HG03108 (cell line): Measurements from ENCODE around the gene DLGAP1.

ENCODE experiments used
- ATAC-seq: cut with Tn5 transposase; IDR thresholded peaks from one replicate; pipeline ENCODE4 v1.9.1; 2021; ENCODE audit warnings: moderate library complexity; ENCODE audit not compliant: unreplicated experiment

DLGAP1 gene

DNA sequence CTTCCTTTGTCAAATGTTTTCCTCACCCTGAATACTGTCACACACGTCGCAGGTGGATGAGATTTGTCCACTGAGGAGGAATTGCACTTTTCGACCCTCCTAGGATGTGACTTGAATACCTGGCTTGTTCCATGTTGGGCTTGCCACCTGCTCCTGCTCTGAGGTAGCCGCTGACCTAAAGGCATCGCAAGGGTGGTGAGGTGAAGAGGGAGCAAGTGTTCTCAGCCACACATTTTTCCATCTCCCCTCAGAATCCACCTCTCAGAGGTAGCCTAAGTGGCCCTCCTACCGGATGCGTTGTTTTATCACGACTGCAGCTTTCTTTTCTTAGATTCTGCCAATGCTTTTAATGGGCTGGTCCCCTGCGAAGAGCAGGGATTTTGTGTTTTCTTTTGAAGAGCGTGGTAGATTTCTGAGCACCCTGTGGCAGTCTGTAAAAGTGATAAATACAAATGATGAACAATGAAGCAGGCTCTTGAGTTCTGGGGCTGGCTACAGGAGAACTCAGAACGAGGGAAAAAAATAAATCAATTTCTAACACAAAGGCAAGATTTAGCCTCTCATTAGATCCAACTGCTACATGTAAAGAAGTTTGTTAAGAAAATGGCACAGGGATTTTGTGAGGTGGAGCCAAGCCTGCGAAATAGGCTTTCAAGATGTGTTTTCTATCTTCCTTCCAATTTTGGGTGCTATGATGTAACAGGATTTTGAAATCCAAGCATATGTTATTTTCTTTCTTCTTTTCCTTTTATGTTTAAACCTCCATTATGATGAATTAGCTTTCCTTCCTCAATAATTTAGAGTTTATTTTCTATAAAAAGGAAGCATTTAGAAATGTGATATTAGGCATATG, 618.4 kb downstream of the DLGAP1 start:
- ATAC-seq = no peak

DNA sequence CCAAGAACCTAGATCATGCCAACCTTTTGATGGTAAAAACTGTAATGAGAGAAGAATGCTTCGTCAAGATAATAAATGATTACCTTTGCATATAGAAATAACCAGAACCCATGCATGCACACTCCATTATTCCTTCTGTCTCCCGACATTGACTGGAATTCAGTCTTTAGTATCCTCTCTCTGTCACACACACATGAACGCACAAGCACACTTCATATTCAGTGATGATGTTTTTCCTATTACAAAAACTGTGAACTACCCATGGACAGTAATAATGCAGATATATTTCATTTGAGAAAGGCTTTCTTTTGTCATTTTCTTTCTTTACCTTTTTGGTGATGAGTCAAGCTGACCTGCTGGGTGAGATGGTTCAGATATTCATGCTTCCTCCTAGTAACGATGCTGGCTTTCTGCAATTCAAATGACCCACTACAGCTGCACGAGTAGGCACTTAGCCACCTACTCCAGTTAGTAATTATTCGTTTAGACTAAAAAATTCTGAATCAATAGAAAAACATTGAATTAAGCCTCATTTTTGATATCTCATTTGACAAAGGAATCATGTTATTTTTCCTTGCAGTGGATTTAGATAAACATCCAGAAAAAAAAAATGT, 623.0 kb downstream of the DLGAP1 start:
- ATAC-seq = no peak

DNA sequence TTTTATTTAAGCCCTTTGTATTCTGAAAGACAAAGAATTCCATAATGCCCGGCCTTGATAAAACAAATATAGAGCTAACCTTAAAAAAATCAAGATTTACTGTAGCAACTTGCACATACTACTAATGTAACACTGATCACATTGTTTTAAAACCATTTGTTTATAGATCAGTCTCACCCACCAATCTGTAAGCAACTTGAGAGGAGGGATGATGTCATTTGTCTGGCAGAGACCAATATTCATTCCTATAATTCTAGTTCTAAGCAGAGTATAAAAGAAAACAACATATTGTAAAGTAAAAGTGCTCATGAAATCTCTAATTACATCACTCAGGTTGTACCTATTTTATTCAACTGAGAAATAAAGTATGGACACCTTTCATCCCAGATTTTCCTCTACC, 624.5 kb downstream of the DLGAP1 start:
- no peak for ATAC-seq

DNA sequence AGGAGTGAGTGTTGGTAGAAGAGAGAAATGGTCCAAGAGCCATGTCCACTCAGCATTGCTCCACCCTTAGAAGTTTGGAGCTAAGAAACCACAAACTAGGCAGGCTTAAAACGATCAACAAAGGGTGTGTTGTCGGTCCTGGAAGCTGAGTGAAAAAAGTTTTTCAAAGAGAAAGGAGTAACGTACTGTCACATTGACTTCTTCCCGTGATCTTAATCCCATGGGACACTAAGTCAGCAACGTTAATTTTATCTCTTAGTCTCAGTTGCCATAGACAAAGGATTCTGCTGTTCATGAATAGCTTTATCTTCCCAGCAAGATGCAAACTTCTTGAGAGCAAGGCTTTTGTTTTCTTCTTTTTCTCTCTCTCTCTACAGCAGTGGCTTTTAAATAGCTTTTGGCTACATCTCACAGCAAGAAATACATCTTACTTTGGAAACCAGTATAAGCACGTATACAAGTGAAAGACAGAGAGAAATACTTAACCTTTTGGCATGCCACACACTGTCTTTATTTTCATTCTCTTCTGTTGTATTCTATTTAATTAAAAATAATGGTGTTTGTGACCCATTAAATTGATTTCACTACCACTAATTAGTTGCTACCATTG, 627.8 kb downstream of the DLGAP1 start:
- ATAC-seq = no peak

DNA sequence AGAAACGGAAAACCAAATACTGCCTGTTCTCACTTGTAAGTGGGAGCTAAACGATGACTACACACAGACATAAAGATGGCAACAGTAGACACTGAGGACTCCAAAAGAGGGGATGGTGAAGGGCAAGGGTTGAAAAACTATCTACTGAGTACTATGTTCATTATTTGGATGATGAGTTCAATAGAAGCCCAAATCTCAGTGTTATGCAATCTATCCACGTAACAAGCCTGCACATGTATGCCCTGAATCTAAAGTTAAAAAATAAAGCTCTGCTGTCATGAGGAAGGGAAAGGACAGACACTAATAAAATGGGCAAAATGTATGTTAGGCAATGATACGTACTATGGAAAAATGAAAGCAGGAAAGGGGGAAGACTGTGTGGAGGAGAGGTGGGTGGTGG, 629.1 kb downstream of the DLGAP1 start:
- no peak for ATAC-seq

DNA sequence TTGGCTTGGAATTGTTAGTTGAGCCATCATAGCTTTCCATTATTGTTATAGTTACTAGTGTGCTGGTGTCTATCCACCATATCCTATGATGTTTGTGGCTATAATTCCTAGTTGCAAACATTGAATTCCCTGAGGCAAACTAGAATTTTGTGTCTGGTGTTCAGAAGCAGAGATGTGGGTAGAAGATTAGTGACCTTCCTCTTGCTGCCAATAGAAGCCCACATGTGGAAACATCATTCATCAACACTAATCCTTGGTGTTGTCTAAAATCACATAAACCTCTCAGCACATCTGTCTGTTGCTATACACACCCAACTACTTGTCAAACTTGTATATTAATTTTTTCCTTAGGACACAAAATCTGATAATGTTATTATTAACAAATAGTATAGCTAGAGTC, 631.0 kb downstream of the DLGAP1 start:
- ATAC-seq = no peak

DNA sequence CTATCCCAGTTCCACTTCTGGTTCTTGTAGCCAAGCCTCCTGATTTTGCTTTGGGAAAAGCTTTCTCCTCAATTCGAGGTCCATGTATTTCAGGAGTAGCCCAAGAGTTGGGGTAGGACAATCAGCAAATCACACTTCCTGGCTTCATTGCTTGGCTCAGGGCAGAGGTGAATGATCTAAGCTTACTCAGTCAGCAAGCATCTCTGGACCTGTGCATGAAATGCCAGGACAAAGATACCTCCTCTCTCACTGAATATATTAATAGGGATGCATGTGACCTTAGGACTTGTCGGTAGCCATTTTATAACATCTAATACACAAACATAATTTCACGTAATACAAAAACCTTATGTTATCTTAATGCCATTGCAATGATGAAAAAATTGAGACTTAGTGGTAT, 632.0 kb downstream of the DLGAP1 start:
- no peak for ATAC-seq

DNA sequence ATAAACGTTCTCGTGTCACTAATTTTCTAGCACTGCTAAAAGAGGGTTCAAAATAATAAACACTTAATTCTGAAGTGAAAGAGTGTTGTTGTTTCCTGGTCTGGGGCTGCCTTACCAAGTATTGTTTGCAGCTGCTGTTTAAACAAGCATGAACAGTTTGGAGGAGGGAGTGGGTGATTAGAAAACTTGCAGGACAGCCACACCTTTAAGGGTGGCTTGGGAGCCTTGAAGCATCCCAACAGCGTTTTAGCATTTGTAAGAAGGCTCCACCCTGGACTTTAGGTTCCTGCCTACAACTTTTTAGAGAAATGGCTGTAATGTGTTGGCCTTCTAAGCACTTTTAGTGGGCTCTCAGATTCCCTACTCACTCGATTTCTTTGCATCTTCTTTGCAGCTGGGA, 633.6 kb downstream of the DLGAP1 start:
- no peak for ATAC-seq

DNA sequence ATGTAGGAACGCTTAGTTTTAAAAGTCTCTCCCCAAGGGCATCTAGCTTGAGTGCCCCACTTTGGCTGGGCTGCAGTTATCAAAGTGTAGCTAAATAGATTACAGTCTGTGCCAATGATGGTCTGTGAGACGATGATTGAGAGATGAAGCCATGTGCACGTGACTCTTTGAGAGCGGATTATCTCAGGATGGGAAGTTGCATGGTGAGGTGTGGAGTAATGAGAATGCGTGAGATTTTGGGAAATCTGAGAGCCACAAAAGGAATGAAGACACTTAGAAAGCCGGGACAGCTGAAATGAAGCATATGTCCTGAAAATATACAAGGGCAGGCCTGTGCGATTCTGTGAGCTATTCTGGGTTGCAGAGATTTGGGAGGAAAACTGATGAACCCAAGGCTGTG, 635.1 kb downstream of the DLGAP1 start:
- no peak for ATAC-seq

DNA sequence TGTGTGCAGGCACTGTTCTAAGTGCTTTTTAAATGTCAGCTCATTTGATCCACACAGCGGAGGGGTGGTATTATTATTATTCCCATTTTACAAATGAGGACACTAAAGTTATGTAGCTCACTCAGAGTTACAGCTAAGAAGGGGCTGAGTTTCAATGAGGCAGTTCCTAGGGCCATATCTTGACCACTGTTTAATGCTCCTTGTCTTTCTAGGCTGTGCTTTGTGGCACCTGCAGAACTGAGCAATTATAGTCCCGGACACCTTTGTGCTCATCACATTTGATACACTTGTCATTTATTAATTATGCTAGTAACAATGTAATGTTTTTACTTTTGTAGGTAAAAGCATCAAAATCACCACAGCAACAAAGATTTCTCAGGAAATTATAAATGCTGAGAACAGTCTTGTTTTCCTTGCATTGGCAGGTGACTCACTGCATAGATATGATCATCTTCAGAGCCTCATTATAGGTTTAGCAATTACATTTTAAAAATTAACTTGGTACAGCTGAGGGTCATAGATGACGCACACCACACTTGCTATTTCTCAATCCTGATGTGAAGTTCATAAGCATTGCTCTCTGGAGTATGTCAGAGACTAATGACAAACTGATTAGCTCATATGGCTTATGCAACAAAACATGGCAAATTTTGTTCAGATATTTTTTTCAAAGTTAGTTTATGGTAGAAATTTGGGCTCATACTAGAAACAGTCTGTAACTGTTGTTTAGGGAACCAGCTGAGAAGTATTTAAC, 638.3 kb downstream of the DLGAP1 start:
- ATAC-seq = no peak

DNA sequence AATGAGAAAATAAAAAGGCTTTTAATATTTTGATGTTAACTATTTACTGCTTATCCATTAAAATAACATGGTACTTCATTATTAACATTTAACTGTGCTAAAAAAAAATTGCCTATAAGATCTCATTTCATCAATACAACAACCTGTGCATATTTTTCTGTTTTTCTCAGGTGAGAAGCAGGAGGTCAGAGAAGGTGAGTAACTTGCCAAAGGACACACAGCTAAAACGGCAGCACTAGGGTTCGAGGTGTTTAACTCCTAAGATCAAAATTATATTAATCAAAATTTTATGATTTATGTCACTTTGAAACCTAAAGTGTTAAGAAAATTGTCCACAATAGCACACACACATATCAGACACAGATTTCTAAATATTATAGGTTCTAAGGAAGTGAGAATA, 639.1 kb downstream of the DLGAP1 start:
- no peak for ATAC-seq

DNA sequence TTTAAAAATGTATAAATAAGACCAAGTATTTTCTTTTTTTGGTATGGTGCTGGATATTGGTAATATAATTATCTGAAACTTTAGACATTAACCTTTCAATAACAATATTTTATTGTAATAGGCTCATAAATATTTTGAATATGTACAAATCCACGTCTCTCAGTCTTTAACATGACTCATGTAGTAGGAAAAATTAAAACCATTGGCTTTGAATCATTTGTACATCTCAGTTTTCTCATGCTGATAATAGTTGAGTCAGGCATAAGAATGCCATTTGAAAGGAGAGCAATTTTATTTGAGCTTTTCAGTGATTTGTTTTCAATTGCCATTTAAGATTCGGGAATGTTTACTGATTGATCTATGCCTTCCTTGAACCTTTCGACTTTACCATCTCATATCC, 640.3 kb downstream of the DLGAP1 start:
- no peak for ATAC-seq

DNA sequence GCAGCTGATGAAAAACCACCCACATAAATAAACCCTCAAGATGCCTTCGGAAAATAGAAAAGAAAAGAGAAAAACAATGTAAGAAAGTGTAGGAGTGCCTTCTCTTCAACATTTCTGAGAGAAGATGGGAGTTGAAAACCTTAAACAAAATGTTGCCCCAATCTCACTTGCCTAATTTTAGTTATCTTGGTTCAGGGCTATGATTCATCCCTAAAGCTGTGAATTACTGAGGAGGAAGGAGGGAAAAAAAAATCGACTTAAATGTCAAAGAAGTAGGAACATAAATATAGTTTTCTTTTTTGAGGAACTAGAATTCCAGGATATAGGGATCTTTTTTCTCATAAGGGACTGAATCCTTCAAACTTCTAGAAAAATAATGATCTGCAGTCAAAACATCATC, 644.8 kb downstream of the DLGAP1 start:
- no peak for ATAC-seq

DNA sequence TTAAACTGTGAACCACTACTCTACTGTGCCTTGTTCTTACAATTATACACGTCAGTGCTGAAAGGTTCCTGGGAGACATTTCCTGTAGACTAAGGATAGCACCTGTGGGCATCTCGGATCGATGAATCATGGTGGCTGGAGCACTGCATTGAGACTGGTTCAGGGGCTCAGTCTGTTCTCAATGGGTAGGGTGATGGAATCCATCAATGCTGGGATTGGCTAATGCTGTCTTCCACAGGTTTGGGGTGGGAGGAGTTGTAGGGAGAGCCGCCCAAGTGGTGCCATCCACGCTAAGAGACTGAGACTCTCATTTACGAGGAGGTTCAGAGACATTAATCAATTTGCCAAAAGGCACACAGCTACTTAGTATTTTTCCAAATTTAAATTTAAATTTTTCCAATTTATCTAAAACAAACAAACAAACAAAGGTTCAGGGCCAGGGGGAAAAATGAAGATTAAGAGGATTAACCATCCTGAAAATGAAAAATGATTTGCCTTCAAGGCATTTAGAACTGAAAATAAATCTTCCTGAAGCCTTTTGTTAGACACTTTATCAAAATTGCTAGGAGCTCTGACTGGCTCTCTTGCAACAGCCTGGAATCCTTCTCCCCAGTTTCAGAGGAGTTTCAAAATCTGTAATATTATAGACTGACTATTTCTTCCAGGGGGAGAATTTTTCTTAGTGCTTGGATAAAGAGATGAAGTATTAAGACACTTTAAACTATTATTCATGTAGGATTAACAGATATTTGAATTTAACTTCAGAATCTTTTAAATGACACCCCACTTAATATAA, 645.9 kb downstream of the DLGAP1 start:
- ATAC-seq = no peak

DNA sequence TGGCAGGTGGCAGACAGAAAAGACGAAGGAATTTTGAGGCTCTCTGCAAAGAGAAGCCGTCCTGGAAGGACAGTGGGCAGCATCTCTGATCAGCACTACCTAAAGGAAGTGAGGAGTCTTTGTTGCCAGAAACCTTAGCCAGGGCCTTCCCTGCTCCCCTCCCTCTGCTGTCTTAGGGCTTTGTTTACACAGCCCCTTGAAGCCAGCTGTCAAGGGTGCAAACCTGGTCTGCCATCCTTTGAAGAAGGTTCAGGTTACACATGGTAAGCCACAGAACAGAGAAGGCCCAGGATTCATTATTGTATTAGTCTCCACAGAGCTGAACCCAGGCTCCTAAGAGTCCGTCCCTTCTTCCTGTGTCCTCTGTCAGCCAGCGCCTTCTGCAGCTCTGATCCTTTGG, 648.5 kb downstream of the DLGAP1 start:
- ATAC-seq = no peak

DNA sequence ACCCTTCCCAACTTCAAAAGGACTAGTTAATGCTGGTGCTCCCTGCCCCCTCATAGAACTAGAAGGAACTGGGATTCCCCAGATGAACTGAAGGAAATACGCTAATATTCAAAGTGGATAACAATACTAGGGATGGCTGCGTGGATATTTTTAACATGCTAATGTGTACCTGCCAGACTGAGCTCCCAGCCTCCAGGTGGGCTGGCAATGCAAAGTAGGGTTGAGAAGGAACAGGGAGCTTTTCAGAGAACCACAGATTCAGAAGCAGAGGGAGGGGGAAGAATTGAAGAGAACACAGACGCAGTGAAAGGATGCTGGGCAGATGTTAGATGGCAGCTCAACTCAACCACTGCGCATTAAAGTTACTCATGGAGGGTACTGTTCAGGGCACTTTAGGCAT, 650.8 kb downstream of the DLGAP1 start:
- no peak for ATAC-seq

DNA sequence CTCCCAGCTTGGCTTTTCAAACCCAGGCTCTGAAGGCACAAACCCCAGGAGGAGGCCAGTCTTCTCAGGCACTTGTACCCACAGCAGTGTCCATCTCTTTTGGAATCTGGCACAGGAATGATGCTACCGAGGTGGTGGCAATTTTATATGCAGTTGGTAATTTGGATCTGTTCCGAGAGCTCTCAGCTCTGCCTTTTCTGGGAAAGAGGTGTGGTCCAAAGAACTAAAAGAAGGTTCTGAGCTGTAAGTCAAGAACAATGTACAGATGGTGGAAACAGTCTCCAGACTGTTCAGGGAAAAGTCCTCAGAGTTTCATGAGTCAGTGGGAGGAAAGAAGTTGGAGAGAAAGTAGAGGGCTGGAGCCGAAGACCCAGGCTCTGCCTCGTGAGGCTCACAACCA, 651.8 kb downstream of the DLGAP1 start:
- no peak for ATAC-seq

DNA sequence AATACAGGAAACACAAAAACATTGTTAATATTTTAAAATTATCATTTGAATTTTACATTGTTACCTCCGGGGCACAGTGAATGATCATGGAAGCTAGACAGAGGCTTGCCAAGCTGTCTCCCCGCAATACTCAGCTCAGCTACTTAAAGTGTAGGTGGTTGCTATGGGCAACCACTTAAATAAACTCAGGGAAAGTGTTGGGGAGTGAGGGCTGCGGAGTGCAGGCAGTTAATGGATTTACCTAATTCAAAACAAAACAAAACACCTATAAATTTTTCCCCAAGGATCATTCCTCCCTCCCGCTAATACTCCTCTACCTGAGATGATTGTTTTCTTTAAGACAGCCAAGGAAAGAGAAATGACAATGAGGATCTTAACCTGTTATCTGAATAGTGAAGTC, 655.6 kb downstream of the DLGAP1 start:
- no peak for ATAC-seq

DNA sequence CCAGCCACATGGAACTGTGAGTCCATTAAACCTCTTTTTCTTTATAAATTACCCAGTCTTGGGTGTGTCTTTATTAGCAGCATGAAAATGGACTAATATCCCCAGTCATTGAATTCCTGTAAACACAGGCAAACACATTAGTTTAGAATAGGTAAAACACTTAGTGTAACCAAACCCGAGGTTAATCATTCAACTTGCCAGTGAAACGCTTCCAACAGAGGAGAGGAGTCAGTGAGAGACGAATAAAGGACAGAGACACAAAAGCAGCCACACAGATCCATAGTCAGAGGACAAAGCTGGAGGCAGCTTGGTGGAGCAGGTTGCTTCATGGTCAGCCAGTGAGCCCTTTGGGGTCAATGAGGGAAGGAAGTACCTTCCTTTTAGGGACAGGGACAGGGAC, 657.1 kb downstream of the DLGAP1 start:
- ATAC-seq = no peak

DNA sequence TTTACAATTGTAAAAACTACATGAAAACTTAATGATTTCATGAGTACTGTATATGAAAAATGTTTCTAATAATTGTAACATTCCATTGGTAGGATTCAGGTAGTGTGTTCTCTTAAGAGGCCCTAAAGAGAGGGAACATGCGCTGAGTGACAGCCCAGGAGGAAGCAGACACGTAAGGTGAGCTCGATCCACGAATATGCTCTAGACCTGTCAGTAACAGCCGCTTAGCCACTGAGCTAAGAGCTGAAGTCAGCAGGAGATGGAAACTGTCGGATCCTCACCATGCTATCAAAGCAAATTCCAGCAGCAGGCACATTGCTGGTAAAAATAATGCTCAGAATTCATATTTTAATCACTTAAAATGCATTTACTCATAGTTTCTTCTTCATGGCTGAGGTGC, 658.7 kb downstream of the DLGAP1 start:
- ATAC-seq = no peak
